HCT116 (cell line): ENCODE measurements around the gene BRCA2. TPM values are rescaled to one million over a fixed set of nuclear protein-coding genes. Genes with fewer than 3 reads are reported as not detected.

Experiments
- ATAC-seq: fragments of 200-7000 bp; cut with Tn5 transposase; 2 replicates; pipeline ENCODE4 v1.9.1; 2020; ENCODE audit warnings: mild to moderate bottlenecking, moderate library complexity
- BruUV-seq: library from RNA; stranded (reverse); fragments of 400-500 nt; replicated peaks from 2 replicates; lab custom pipeline; 2021; lab: Mats Ljungman, UMichigan
- CTCF ChIA-PET: fragments of 300-600 bp; sonication (Branson Sonifier 250); formaldehyde crosslinking; loops from one replicate; lab custom pipeline; 2021; ENCODE audit warnings: antibody characterized with exemption; lab: Charles Lee
- POLR2A ChIA-PET: fragments of 300-600, 350-600 bp; sonication (Branson Sonifier 250); formaldehyde crosslinking; loops from one replicate; lab custom pipeline; 2021; ENCODE audit warnings: antibody characterized with exemption; lab: Charles Lee
- RAD21 ChIA-PET, 2 experiments: fragments of 300-600 bp; sonication (Branson Sonifier 250); formaldehyde crosslinking; loops; one replicate each; lab custom pipeline; 2023; ENCODE audit warnings: low total read pairs in 2 of 2; ENCODE audit not compliant: uncharacterized antibody in 2 of 2, unreplicated experiment in 2 of 2, low non-redundant PET in 1 of 2; lab: Charles Lee
- DNase-seq: peaks from one replicate; pipeline ENCODE4 v3.0.0-alpha.2; 2010; ENCODE audit warnings: low read depth, low spot score
- H2AFZ ChIP-seq: fragments of 200-600 bp; shearing (Covaris generic), sonication (generic); 2 replicates; pipeline ENCODE4 v1.6.1; 2017; ENCODE audit warnings: low read depth, mixed run types, mixed read lengths, antibody characterized with exemption, low read length; ENCODE audit not compliant: poor library complexity, severe bottlenecking
- H3K27ac ChIP-seq: 2 replicates; pipeline ENCODE4 v1.5.1; 2012; ENCODE audit warnings: low read depth, low read length
- H3K27me3 ChIP-seq: fragments of 200-600 bp; sonication (generic); 2 replicates; pipeline ENCODE4 v1.6.1; 2016; ENCODE audit warnings: mixed run types, low read length, mixed read lengths; ENCODE audit not compliant: insufficient read depth
- H3K36me3 ChIP-seq, 2 experiments: fragments of 200-500 bp in 1 of 2; fragments of 200-600 bp in 1 of 2; sonication (Bioruptor generic) in 1 of 2; sonication (generic) in 1 of 2; 2 replicates each; pipeline versions ENCODE4 v1.5.1 to v1.6.1; 2014 to 2016; ENCODE audit warnings: low read length in 2 of 2, inconsistent platforms in 1 of 2, mixed read lengths in 1 of 2, mixed run types in 1 of 2; ENCODE audit not compliant: insufficient read depth in 2 of 2, control insufficient read depth in 1 of 2
- H3K4me1 ChIP-seq, 2 experiments: fragments of 200-600 bp in 1 of 2; sonication (generic) in 1 of 2; 2 replicates each; pipeline versions ENCODE4 v1.5.1 to v1.6.1; 2012 to 2017; ENCODE audit warnings: low read length in 2 of 2, inconsistent platforms in 1 of 2, mild to moderate bottlenecking in 1 of 2, mixed read lengths in 1 of 2, mixed run types in 1 of 2, moderate library complexity in 1 of 2; ENCODE audit not compliant: insufficient read depth in 2 of 2, control insufficient read depth in 1 of 2
- H3K4me2 ChIP-seq: fragments of 200-600 bp; sonication (generic); 2 replicates; pipeline ENCODE4 v1.6.1; 2017; ENCODE audit warnings: mixed run types, low read length, mixed read lengths
- H3K4me3 ChIP-seq, 2 experiments: fragments of 200-600 bp in 1 of 2; sonication (generic) in 1 of 2; replicated peaks in 1 of 2; 2 replicates each; pipeline ENCODE4 v1.5.1; 2011 to 2016; ENCODE audit warnings: low read length in 2 of 2, control low read depth in 1 of 2, low read depth in 1 of 2, mild to moderate bottlenecking in 1 of 2, mixed read lengths in 1 of 2, mixed run types in 1 of 2
- H3K79me2 ChIP-seq: fragments of 200-600 bp; sonication (generic); 2 replicates; pipeline ENCODE4 v1.6.1; 2017; ENCODE audit warnings: mild to moderate bottlenecking, mixed run types, low read length, moderate library complexity, mixed read lengths; ENCODE audit not compliant: insufficient read depth
- H3K9ac ChIP-seq: fragments of 200-600 bp; sonication (generic); 2 replicates; pipeline ENCODE4 v1.6.1; 2016; ENCODE audit warnings: low read length, mixed read lengths
- H3K9me2 ChIP-seq: fragments of 200-600 bp; sonication (generic), shearing (Covaris generic); 2 replicates; pipeline ENCODE4 v1.6.1; 2017; ENCODE audit warnings: mixed run types, mild to moderate bottlenecking, moderate library complexity; ENCODE audit not compliant: insufficient read depth
- H3K9me3 ChIP-seq, 2 experiments: fragments of 200-500 bp in 1 of 2; fragments of 200-600 bp in 1 of 2; sonication (Bioruptor generic) in 1 of 2; sonication (generic) in 1 of 2; 2 replicates each; pipeline ENCODE4 v1.6.1; 2014 to 2017; ENCODE audit warnings: low read length in 2 of 2, mixed read lengths in 2 of 2, inconsistent platforms in 1 of 2, low read depth in 1 of 2, mild to moderate bottlenecking in 1 of 2, mixed run types in 1 of 2, moderate library complexity in 1 of 2; ENCODE audit not compliant: control insufficient read depth in 1 of 2, insufficient read depth in 1 of 2
- H4K20me1 ChIP-seq: fragments of 200-600 bp; sonication (generic), shearing (Covaris generic); 2 replicates; pipeline ENCODE4 v1.6.1; 2017; ENCODE audit warnings: mixed run types, mild to moderate bottlenecking, moderate library complexity; ENCODE audit not compliant: insufficient read depth
- SRF ChIP-seq: IDR thresholded peaks from 2 replicates; pipeline ENCODE4 v1.6.1; 2012; ENCODE audit warnings: low read depth
- intact Hi-C: fragments of 100-400 bp; cut with micrococcal nuclease; formaldehyde crosslinking; loops from 2 replicates; pipeline ENCODE4 v1.10.0; 2022
- total RNA-seq: library from RNA; stranded (reverse); gene quantifications from one replicate; pipeline ENCODE4 v1.2.1, GENCODE V29; 2021; ENCODE audit not compliant: unreplicated experiment
- TF ChIP-seq, protein P1 (sequence below), 3 experiments: fragments of 200-600 bp in 1 of 3; sonication (generic) in 1 of 3; IDR thresholded peaks in 2 of 3; conservative IDR thresholded peaks in 1 of 3; 2 replicates each; pipeline ENCODE4 v1.5.1; 2012 to 2017; ENCODE audit warnings: low read depth in 2 of 3, low read length in 2 of 3, antibody characterized with exemption in 1 of 3, borderline replicate concordance in 1 of 3, control low read depth in 1 of 3, mild to moderate bottlenecking in 1 of 3, mixed read lengths in 1 of 3, mixed run types in 1 of 3, moderate library complexity in 1 of 3; ENCODE audit not compliant: insufficient read depth in 1 of 3

The BRCA2 gene
- total RNA-seq, 1 experiment from 2014 or later = 14.2 TPM

DNA sequence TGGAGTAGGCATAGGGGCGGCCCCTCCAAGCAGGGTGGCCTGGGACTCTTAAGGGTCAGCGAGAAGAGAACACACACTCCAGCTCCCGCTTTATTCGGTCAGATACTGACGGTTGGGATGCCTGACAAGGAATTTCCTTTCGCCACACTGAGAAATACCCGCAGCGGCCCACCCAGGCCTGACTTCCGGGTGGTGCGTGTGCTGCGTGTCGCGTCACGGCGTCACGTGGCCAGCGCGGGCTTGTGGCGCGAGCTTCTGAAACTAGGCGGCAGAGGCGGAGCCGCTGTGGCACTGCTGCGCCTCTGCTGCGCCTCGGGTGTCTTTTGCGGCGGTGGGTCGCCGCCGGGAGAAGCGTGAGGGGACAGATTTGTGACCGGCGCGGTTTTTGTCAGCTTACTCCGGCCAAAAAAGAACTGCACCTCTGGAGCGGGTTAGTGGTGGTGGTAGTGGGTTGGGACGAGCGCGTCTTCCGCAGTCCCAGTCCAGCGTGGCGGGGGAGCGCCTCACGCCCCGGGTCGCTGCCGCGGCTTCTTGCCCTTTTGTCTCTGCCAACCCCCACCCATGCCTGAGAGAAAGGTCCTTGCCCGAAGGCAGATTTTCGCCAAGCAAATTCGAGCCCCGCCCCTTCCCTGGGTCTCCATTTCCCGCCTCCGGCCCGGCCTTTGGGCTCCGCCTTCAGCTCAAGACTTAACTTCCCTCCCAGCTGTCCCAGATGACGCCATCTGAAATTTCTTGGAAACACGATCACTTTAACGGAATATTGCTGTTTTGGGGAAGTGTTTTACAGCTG is at the start of gene BRCA2, which contains the start of gene ZAR1L (continued):
- TF ChIP-seq, protein P1, sequence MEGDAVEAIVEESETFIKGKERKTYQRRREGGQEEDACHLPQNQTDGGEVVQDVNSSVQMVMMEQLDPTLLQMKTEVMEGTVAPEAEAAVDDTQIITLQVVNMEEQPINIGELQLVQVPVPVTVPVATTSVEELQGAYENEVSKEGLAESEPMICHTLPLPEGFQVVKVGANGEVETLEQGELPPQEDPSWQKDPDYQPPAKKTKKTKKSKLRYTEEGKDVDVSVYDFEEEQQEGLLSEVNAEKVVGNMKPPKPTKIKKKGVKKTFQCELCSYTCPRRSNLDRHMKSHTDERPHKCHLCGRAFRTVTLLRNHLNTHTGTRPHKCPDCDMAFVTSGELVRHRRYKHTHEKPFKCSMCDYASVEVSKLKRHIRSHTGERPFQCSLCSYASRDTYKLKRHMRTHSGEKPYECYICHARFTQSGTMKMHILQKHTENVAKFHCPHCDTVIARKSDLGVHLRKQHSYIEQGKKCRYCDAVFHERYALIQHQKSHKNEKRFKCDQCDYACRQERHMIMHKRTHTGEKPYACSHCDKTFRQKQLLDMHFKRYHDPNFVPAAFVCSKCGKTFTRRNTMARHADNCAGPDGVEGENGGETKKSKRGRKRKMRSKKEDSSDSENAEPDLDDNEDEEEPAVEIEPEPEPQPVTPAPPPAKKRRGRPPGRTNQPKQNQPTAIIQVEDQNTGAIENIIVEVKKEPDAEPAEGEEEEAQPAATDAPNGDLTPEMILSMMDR (IDR thresholded peaks at IDR 0.05 in 2 of 3, conservative IDR thresholded peaks at IDR 0.05 in 1 of 3; ENCODE audit: borderline replicate concordance in 1 of 3, insufficient read depth in 1 of 3, low read depth in 2 of 3, low read length in 2 of 3) = no peak
- TF ChIP-seq SRF = no peak
- TF ChIP-seq, all 23 proteins: peak for 8

DNA sequence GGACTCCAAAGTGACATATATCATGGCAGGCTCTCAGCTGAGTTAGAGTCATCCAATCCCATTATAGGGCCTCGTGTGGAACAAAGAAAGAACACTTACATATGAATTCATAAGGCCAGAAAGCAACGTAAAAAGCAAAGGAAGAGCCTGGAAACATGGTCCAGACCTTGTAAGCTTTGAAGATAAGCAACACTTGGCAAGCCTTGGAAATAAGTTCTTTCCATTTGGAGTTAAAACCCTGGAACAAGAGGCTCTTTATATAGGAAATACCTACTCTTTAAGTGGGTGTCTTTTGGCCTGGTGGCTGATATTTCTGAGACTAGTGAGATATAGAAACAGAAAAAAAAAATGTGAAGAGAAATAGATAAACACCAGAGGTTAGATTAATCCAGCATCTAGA is 49.6 kb upstream of the BRCA2 start:
- no peak overlapping the region for H3K27ac ChIP-seq
- no peak for DNase-seq
- H3K36me3 ChIP-seq = no peaks in the 10 kb centered on the region
- TF ChIP-seq, protein P1 (IDR thresholded peaks at IDR 0.05 in 2 of 3, conservative IDR thresholded peaks at IDR 0.05 in 1 of 3; ENCODE audit: borderline replicate concordance in 1 of 3, insufficient read depth in 1 of 3, low read depth in 2 of 3, low read length in 2 of 3) = no peak
- TF ChIP-seq, all 23 proteins: peak for 0
- Histone ChIP-seq H3K9me3 (no peaks in the 10 kb centered on the region), H4K20me1 (no peaks in the 10 kb centered on the region), H3K27me3 (no peaks in the 10 kb centered on the region), H3K4me2 (no peak overlapping the region), H3K79me2 (no peaks in the 10 kb centered on the region), H3K9me2 (no peaks in the 10 kb centered on the region), H2AFZ (no peak overlapping the region), H3K4me1 (peaks cover 10 to 20% of the 10 kb centered on the region in 2 experiments; a peak in 3 of 4 replicates), H3K4me3 (no peak overlapping the region), H3K9ac (no peak overlapping the region)
- BruUV-seq = no TSS peak
- ChIA-PET RAD21 (no interaction called here), CTCF (no interaction called here), POLR2A (no interaction called here)
- intact Hi-C loops = loop anchor here (5.0 kb wide), 1 partner anchor 647 kb away; no protein-coding TSS in a partner anchor
- no peak for ATAC-seq
